ENCODE data around the gene CAPZA1. TPM values are rescaled to one million over a fixed set of nuclear protein-coding genes. Genes with fewer than 3 reads are reported as not detected.

The CAPZA1 gene
- total RNA-seq, 1 donor from 2014 or later: 171 TPM

- Histone ChIP-seq H3K9me3 (ENCODE audit: insufficient read depth, low read depth, low read length) (no peaks in the 10 kb centered on the region), H2AFZ (ENCODE audit: low read depth, low read length) (no peak overlapping the region), H3K4me2 (ENCODE audit: low read length) (no peak overlapping the region), H3K36me3 (ENCODE audit: insufficient read depth, low read length) (no peaks in the 10 kb centered on the region), H3K27me3 (ENCODE audit: insufficient read depth, low read length) (no peaks in the 10 kb centered on the region), H3K4me3 (ENCODE audit: insufficient read depth, low read depth, low read length) (no peak overlapping the region), H4K20me1 (ENCODE audit: insufficient read depth, low read length) (peaks cover 77% of the 10 kb centered on the region), H3K79me2 (ENCODE audit: insufficient read depth, low read length) (peaks cover 93% of the 10 kb centered on the region), H3K9ac (ENCODE audit: low read length) (no peak overlapping the region), H3K27ac (ENCODE audit: low read depth, low read length) (no peak overlapping the region), H3K4me1 (ENCODE audit: insufficient read depth, low read length) (peaks cover 8% of the 10 kb centered on the region)
- Mint-ChIP-seq H3K27me3 (ENCODE audit: low read depth, unreplicated experiment) (no peaks in the 10 kb centered on the region), H3K36me3 (ENCODE audit: low read depth, unreplicated experiment) (peaks cover 8% of the 10 kb centered on the region), H3K4me3 (ENCODE audit: unreplicated experiment) (no peak overlapping the region), H3K9me3 (ENCODE audit: unreplicated experiment) (no peaks in the 10 kb centered on the region), H3K4me1 (ENCODE audit: low read depth, unreplicated experiment) (peaks cover 19% of the 10 kb centered on the region), H3K27ac (ENCODE audit: unreplicated experiment) (no peak overlapping the region)
- TF ChIP-seq EZH2 (IDR thresholded peaks at IDR 0.05; ENCODE audit: insufficient read depth, low read length): no peak
- TF ChIP-seq, protein P1, sequence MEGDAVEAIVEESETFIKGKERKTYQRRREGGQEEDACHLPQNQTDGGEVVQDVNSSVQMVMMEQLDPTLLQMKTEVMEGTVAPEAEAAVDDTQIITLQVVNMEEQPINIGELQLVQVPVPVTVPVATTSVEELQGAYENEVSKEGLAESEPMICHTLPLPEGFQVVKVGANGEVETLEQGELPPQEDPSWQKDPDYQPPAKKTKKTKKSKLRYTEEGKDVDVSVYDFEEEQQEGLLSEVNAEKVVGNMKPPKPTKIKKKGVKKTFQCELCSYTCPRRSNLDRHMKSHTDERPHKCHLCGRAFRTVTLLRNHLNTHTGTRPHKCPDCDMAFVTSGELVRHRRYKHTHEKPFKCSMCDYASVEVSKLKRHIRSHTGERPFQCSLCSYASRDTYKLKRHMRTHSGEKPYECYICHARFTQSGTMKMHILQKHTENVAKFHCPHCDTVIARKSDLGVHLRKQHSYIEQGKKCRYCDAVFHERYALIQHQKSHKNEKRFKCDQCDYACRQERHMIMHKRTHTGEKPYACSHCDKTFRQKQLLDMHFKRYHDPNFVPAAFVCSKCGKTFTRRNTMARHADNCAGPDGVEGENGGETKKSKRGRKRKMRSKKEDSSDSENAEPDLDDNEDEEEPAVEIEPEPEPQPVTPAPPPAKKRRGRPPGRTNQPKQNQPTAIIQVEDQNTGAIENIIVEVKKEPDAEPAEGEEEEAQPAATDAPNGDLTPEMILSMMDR (IDR thresholded peaks at IDR 0.05; ENCODE audit: insufficient read depth, low read depth, low read length): no peak
- DNase-seq (ENCODE audit: low read depth) (no peak), FAIRE-seq (no peak)
Measured at GRCh38 chr1:112626193-112626592, 6.6 kb downstream of the CAPZA1 start.

DNA sequence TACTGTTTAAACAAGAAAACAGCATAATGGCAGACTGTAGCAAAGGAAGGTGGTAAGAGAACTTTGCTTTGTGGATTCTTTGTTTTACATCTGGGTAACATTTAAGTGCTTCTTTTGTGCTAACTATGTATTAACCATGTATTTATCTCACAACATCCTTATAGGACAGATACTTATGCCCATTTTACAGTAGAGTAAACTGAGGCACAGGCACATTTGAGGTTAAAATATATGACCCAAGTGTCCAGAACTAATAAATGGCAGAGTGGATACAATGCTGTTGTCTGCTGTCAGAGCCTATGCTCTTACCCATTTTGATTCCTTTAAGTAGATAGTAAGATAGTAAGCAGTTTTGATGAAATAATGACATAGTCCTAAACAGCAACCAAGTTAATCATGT is 7.3 kb downstream of the CAPZA1 start:
- H3K79me2 ChIP-seq (ENCODE audit: insufficient read depth, low read length): peaks cover 93% of the 10 kb centered on the region
- peaks cover 18% of the 10 kb centered on the region for H3K4me1 Mint-ChIP-seq (ENCODE audit: low read depth, unreplicated experiment)
- DNase-seq (ENCODE audit: low read depth) (no peak), FAIRE-seq (no peak)
- H3K9ac ChIP-seq (ENCODE audit: low read length): no peak overlapping the region
- no peaks in the 10 kb centered on the region for H3K36me3 ChIP-seq (ENCODE audit: insufficient read depth, low read length)
- no peak overlapping the region for H3K4me2 ChIP-seq (ENCODE audit: low read length)
- no peaks in the 10 kb centered on the region for H3K27me3 ChIP-seq (ENCODE audit: insufficient read depth, low read length)
- H3K4me1 ChIP-seq (ENCODE audit: insufficient read depth, low read length): peaks cover 6% of the 10 kb centered on the region
- H3K4me3 ChIP-seq (ENCODE audit: insufficient read depth, low read depth, low read length): no peak overlapping the region
- no peak for TF ChIP-seq EZH2 (IDR thresholded peaks at IDR 0.05; ENCODE audit: insufficient read depth, low read length)
- TF ChIP-seq, protein P1 (IDR thresholded peaks at IDR 0.05; ENCODE audit: insufficient read depth, low read depth, low read length): no peak
- peaks cover 8% of the 10 kb centered on the region for H3K36me3 Mint-ChIP-seq (ENCODE audit: low read depth, unreplicated experiment)
- H3K9me3 ChIP-seq (ENCODE audit: insufficient read depth, low read depth, low read length): no peaks in the 10 kb centered on the region
- no peak overlapping the region for H3K4me3 Mint-ChIP-seq (ENCODE audit: unreplicated experiment)
- no peaks in the 10 kb centered on the region for H3K27me3 Mint-ChIP-seq (ENCODE audit: low read depth, unreplicated experiment)
- no peaks in the 10 kb centered on the region for H3K9me3 Mint-ChIP-seq (ENCODE audit: unreplicated experiment)
- H4K20me1 ChIP-seq (ENCODE audit: insufficient read depth, low read length): peaks cover 84% of the 10 kb centered on the region
- H2AFZ ChIP-seq (ENCODE audit: low read depth, low read length): no peak overlapping the region
- no peak overlapping the region for H3K27ac Mint-ChIP-seq (ENCODE audit: unreplicated experiment)
- no peak overlapping the region for H3K27ac ChIP-seq (ENCODE audit: low read depth, low read length)

DNA sequence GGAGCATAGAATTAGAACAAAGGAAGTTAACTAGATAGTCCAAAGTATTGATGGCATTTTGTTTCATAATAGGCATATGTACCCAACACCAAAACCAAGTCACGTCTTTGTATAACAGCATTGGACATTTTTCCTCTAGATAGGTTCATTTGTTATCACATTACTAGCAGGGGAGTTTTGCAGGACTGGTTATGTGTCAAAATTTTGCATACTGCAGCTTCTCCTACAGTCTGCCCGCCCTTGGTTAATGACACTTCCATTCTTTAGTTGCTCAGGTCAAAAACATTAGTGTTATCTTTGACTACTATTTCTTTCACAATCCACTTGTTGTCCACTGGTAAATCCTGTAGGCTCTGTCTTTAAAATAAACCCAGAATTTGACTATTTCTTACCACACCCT is 8.9 kb downstream of the CAPZA1 start:
- H3K9ac ChIP-seq (ENCODE audit: low read length): no peak overlapping the region
- H3K4me3 ChIP-seq (ENCODE audit: insufficient read depth, low read depth, low read length): no peak overlapping the region
- no peak for DNase-seq (ENCODE audit: low read depth)
- no peaks in the 10 kb centered on the region for H3K9me3 Mint-ChIP-seq (ENCODE audit: unreplicated experiment)
- peaks cover 20% of the 10 kb centered on the region for H3K4me1 Mint-ChIP-seq (ENCODE audit: low read depth, unreplicated experiment)
- TF ChIP-seq, protein P1 (IDR thresholded peaks at IDR 0.05; ENCODE audit: insufficient read depth, low read depth, low read length): no peak
- no peak for TF ChIP-seq EZH2 (IDR thresholded peaks at IDR 0.05; ENCODE audit: insufficient read depth, low read length)
- no peak overlapping the region for H2AFZ ChIP-seq (ENCODE audit: low read depth, low read length)
- H3K4me3 Mint-ChIP-seq (ENCODE audit: unreplicated experiment): no peak overlapping the region
- H3K79me2 ChIP-seq (ENCODE audit: insufficient read depth, low read length): peaks cover 95% of the 10 kb centered on the region
- H3K4me2 ChIP-seq (ENCODE audit: low read length): no peak overlapping the region
- H4K20me1 ChIP-seq (ENCODE audit: insufficient read depth, low read length): peaks cover 90% of the 10 kb centered on the region
- H3K36me3 Mint-ChIP-seq (ENCODE audit: low read depth, unreplicated experiment): peaks cover 10% of the 10 kb centered on the region
- no peaks in the 10 kb centered on the region for H3K9me3 ChIP-seq (ENCODE audit: insufficient read depth, low read depth, low read length)
- no peak overlapping the region for H3K27ac ChIP-seq (ENCODE audit: low read depth, low read length)
- peaks cover 6% of the 10 kb centered on the region for H3K4me1 ChIP-seq (ENCODE audit: insufficient read depth, low read length)
- H3K27me3 Mint-ChIP-seq (ENCODE audit: low read depth, unreplicated experiment): no peaks in the 10 kb centered on the region
- H3K27me3 ChIP-seq (ENCODE audit: insufficient read depth, low read length): no peaks in the 10 kb centered on the region
- no peak overlapping the region for H3K27ac Mint-ChIP-seq (ENCODE audit: unreplicated experiment)
- no peak for FAIRE-seq
- no peaks in the 10 kb centered on the region for H3K36me3 ChIP-seq (ENCODE audit: insufficient read depth, low read length)
